Keratinocyte (primary cell): ENCODE results near the gene BTBD16. TPM values are rescaled to one million over a fixed set of nuclear protein-coding genes. Genes with fewer than 3 reads are reported as not detected.

Source experiments
- DNase-seq: peaks from one replicate; pipeline ENCODE4 v3.0.0-alpha.2; 2011; ENCODE audit warnings: low read depth, missing footprints, low spot score
- FAIRE-seq: peaks from 2 replicates; lab custom pipeline; 2011; peaks lifted over from hg19 to GRCh38; lab: Jason Lieb, UNC
- H2AFZ ChIP-seq: 2 replicates; pipeline ENCODE4 v1.6.0; 2012; ENCODE audit warnings: low read length, control low read depth, inconsistent platforms; ENCODE audit not compliant: control insufficient read depth
- H3K27ac ChIP-seq: 2 replicates; pipeline ENCODE4 v1.5.1; 2011; ENCODE audit warnings: low read length; ENCODE audit not compliant: control insufficient read depth, insufficient read depth
- H3K27me3 ChIP-seq: 3 replicates; pipeline ENCODE4 v1.6.0; 2011; ENCODE audit warnings: low read length; ENCODE audit not compliant: control insufficient read depth, insufficient read depth; ENCODE audit errors: extremely low read depth
- H3K36me3 ChIP-seq, 2 experiments: 2 replicates in 1 of 2; 3 replicates in 1 of 2; pipeline ENCODE4 v1.5.1; 2011; ENCODE audit warnings: low read length in 2 of 2, mild to moderate bottlenecking in 1 of 2; ENCODE audit not compliant: control insufficient read depth in 2 of 2, insufficient read depth in 2 of 2; ENCODE audit errors: extremely low read depth in 1 of 2
- H3K4me1 ChIP-seq: 3 replicates; pipeline ENCODE4 v1.5.1; 2011; ENCODE audit warnings: low read length; ENCODE audit not compliant: control insufficient read depth, insufficient read depth; ENCODE audit errors: extremely low read depth
- H3K4me2 ChIP-seq: 3 replicates; pipeline ENCODE4 v1.6.0; 2011; ENCODE audit warnings: low read depth, low read length; ENCODE audit not compliant: control insufficient read depth, insufficient read depth; ENCODE audit errors: extremely low read depth
- H3K4me3 ChIP-seq, 3 experiments: fragments of 200-600 bp in 1 of 3; sonication (generic) in 1 of 3; 2 replicates in 2 of 3; 3 replicates in 1 of 3; pipeline ENCODE4 v1.5.1; 2011 to 2016; ENCODE audit warnings: low read length in 3 of 3, mild to moderate bottlenecking in 3 of 3, control low read depth in 2 of 3, inconsistent platforms in 1 of 3, low read depth in 1 of 3, mixed read lengths in 1 of 3, mixed run types in 1 of 3, moderate library complexity in 1 of 3; ENCODE audit not compliant: control insufficient read depth in 2 of 3, insufficient read depth in 2 of 3; ENCODE audit errors: extremely low read depth in 1 of 3
- H3K79me2 ChIP-seq: 2 replicates; pipeline ENCODE4 v1.6.0; 2012; ENCODE audit warnings: low read length; ENCODE audit not compliant: control insufficient read depth, insufficient read depth
- H3K9ac ChIP-seq: 3 replicates; pipeline ENCODE4 v1.6.0; 2011; ENCODE audit warnings: low read length; ENCODE audit not compliant: control insufficient read depth, insufficient read depth; ENCODE audit errors: extremely low read depth
- H3K9me1 ChIP-seq: 3 replicates; pipeline ENCODE4 v1.6.0; 2011; ENCODE audit warnings: low read length; ENCODE audit not compliant: control insufficient read depth, insufficient read depth; ENCODE audit errors: extremely low read depth
- H3K9me3 ChIP-seq: 2 replicates; pipeline ENCODE4 v1.5.1; 2012; ENCODE audit warnings: low read depth, low read length; ENCODE audit not compliant: control insufficient read depth
- H4K20me1 ChIP-seq: 3 replicates; pipeline ENCODE4 v1.6.0; 2011; ENCODE audit warnings: low read length; ENCODE audit not compliant: control insufficient read depth, insufficient read depth; ENCODE audit errors: extremely low read depth
- EZH2 ChIP-seq: IDR thresholded peaks from one replicate; pipeline ENCODE4 v1.6.1; 2012; ENCODE audit warnings: inconsistent platforms, mild to moderate bottlenecking, low read length, moderate library complexity
- dilution Hi-C: fragments of 300-500 bp; cut with MboI; formaldehyde crosslinking; loops from one replicate; pipeline ENCODE4 v1.7.0; 2020; ENCODE audit warnings: low sequenced_read_pairs; ENCODE audit not compliant: extremely low pct_ligation_motif_present
- polyA plus RNA-seq, 5 experiments: library from polyadenylated mRNA; depleted of rRNA in 3 of 5; stranded (reverse) in 3 of 5; stranded (forward) in 1 of 5; unstranded in 1 of 5; fragments of >200 nt; gene quantifications; 1 replicate in 1 of 5; 2 replicates in 3 of 5; 3 replicates in 1 of 5; pipeline versions ENCODE4 v1.2.1 to v1.2.3, GENCODE V29; 2011 to 2012; ENCODE audit warnings: missing spikeins in 2 of 5, low read depth in 1 of 5, low replicate concordance in 1 of 5
- TF ChIP-seq, protein P1 (sequence below), 3 experiments: IDR thresholded peaks in 1 of 3; conservative IDR thresholded peaks in 1 of 3; optimal IDR thresholded peaks in 1 of 3; 2 replicates in 2 of 3; 3 replicates in 1 of 3; pipeline versions ENCODE3 to v1.5.1; 2011; ENCODE audit warnings: low read length in 3 of 3, mild to moderate bottlenecking in 3 of 3, moderate library complexity in 2 of 3, control low read depth in 1 of 3, inconsistent platforms in 1 of 3; ENCODE audit not compliant: insufficient read depth in 2 of 3; ENCODE audit errors: extremely low read depth in 1 of 3

The BTBD16 gene
- polyA plus RNA-seq, 1 donor (not counting 4 experiments of a cell fraction or from before 2014, with no cell fraction given), result 4.9 TPM

DNA sequence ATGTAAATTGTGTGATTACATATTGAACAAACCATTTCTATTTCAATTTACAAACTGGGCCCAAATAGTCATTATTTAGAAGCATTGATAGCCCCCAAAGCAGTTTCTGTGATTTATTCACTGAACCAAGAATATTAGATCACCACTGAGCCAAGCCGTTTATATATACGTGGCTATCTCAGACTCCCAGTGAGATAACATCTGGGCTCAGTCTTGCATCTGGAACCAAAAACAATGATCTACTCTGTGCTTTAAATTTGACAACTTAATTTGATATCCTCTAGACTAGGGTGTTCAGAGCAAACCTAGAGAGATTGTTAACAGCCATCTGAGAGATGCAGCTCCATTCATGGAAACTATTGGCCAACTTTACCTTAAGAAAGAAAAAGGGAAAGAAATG is 41.4 kb upstream of the BTBD16 start:
- Histone ChIP-seq H3K27ac (no peak overlapping the region), H4K20me1 (no peaks in the 10 kb centered on the region), H3K79me2 (no peaks in the 10 kb centered on the region), H3K27me3 (no peaks in the 10 kb centered on the region), H2AFZ (no peak overlapping the region), H3K36me3 (peaks cover 14 to 26% of the 10 kb centered on the region in 2 experiments), H3K9me3 (no peaks in the 10 kb centered on the region), H3K9ac (no peak overlapping the region), H3K4me2 (no peak overlapping the region), H3K4me3 (no peak overlapping the region), H3K9me1 (no peaks in the 10 kb centered on the region), H3K4me1 (no peaks in the 10 kb centered on the region)
- dilution Hi-C loops, result no loop called here
- no peak for TF ChIP-seq EZH2
- TF ChIP-seq, protein P1, sequence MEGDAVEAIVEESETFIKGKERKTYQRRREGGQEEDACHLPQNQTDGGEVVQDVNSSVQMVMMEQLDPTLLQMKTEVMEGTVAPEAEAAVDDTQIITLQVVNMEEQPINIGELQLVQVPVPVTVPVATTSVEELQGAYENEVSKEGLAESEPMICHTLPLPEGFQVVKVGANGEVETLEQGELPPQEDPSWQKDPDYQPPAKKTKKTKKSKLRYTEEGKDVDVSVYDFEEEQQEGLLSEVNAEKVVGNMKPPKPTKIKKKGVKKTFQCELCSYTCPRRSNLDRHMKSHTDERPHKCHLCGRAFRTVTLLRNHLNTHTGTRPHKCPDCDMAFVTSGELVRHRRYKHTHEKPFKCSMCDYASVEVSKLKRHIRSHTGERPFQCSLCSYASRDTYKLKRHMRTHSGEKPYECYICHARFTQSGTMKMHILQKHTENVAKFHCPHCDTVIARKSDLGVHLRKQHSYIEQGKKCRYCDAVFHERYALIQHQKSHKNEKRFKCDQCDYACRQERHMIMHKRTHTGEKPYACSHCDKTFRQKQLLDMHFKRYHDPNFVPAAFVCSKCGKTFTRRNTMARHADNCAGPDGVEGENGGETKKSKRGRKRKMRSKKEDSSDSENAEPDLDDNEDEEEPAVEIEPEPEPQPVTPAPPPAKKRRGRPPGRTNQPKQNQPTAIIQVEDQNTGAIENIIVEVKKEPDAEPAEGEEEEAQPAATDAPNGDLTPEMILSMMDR (optimal IDR thresholded peaks at IDR 0.05 in 1 of 3, IDR thresholded peaks at IDR 0.05 in 1 of 3, conservative IDR thresholded peaks at IDR 0.05 in 1 of 3; ENCODE audit: extremely low read depth in 1 of 3, insufficient read depth in 2 of 3, low read length in 3 of 3), result no peak
- no peak for DNase-seq
- FAIRE-seq, result no peak

GRCh38 chr10:122230222-122230621 is 40.9 kb upstream of the BTBD16 start:
- H3K79me2 ChIP-seq, result no peaks in the 10 kb centered on the region
- no peak overlapping the region for H3K27ac ChIP-seq
- no peak for DNase-seq
- H3K9me1 ChIP-seq, result no peaks in the 10 kb centered on the region
- no peak overlapping the region for H3K4me3 ChIP-seq
- H2AFZ ChIP-seq, result no peak overlapping the region
- H3K4me1 ChIP-seq, result no peaks in the 10 kb centered on the region
- H3K36me3 ChIP-seq, result peaks cover 14 to 26% of the 10 kb centered on the region in 2 experiments
- dilution Hi-C loops, result no loop called here
- no peak overlapping the region for H3K9ac ChIP-seq
- no peak for TF ChIP-seq EZH2
- TF ChIP-seq, protein P1 (optimal IDR thresholded peaks at IDR 0.05 in 1 of 3, IDR thresholded peaks at IDR 0.05 in 1 of 3, conservative IDR thresholded peaks at IDR 0.05 in 1 of 3; ENCODE audit: extremely low read depth in 1 of 3, insufficient read depth in 2 of 3, low read length in 3 of 3), result no peak
- no peaks in the 10 kb centered on the region for H4K20me1 ChIP-seq
- H3K27me3 ChIP-seq, result no peaks in the 10 kb centered on the region
- no peak for FAIRE-seq
- H3K9me3 ChIP-seq, result no peaks in the 10 kb centered on the region
- no peak overlapping the region for H3K4me2 ChIP-seq
